Smooth muscle cell (in vitro differentiated cells): ENCODE data around the gene SNCAIP. TPM values are rescaled to one million over a fixed set of nuclear protein-coding genes. Genes with fewer than 3 reads are reported as not detected.

Experiments used
- DNase-seq: peaks from one replicate; lab custom pipeline; 2025; ENCODE audit not compliant: unreplicated experiment; lab: John Stamatoyannopoulos, UW
- H2AFZ ChIP-seq: fragments of 200-600 bp; sonication (generic); 2 replicates; pipeline ENCODE4 v1.6.0; 2016; ENCODE audit warnings: antibody characterized with exemption, low read depth, mild to moderate bottlenecking
- H3F3A ChIP-seq: fragments of 200-600 bp; sonication (generic); 2 replicates; pipeline ENCODE4 v1.6.0; 2017; ENCODE audit warnings: antibody characterized with exemption, low read depth
- H3K27ac ChIP-seq: fragments of 200-600 bp; sonication (generic); 2 replicates; pipeline ENCODE4 v1.5.1; 2016; ENCODE audit warnings: low read depth, mild to moderate bottlenecking
- H3K27me3 ChIP-seq: fragments of 200-600 bp; sonication (generic); 2 replicates; pipeline ENCODE4 v1.6.1; 2016; ENCODE audit warnings: low read depth, mild to moderate bottlenecking
- H3K36me3 ChIP-seq: fragments of 200-600 bp; sonication (generic); 2 replicates; pipeline ENCODE4 v1.5.1; 2016; ENCODE audit warnings: low read depth
- H3K4me1 ChIP-seq: fragments of 200-600 bp; sonication (generic); 2 replicates; pipeline ENCODE4 v1.5.1; 2016; ENCODE audit warnings: low read depth
- H3K4me2 ChIP-seq: fragments of 200-600 bp; sonication (generic); 2 replicates; pipeline ENCODE4 v1.6.0; 2016; ENCODE audit warnings: mild to moderate bottlenecking
- H3K4me3 ChIP-seq: fragments of 200-600 bp; sonication (generic); 2 replicates; pipeline ENCODE4 v1.5.1; 2016; ENCODE audit warnings: mild to moderate bottlenecking
- H3K79me2 ChIP-seq: fragments of 200-600 bp; sonication (generic); 2 replicates; pipeline ENCODE4 v1.6.0; 2016; ENCODE audit warnings: low read depth, mild to moderate bottlenecking
- H3K9ac ChIP-seq: fragments of 200-600 bp; sonication (generic); 2 replicates; pipeline ENCODE4 v1.6.0; 2016; ENCODE audit warnings: low read depth
- H3K9me3 ChIP-seq: fragments of 200-600 bp; sonication (generic); replicated peaks from 2 replicates; pipeline ENCODE4 v1.5.1; 2016; ENCODE audit warnings: low read depth
- H4K20me1 ChIP-seq: fragments of 200-600 bp; sonication (generic); 2 replicates; pipeline ENCODE4 v1.6.0; 2016; ENCODE audit warnings: low read depth
- WGBS: methylation state at CpG from one replicate; pipeline ENCODE4 v1.1.7; 2016; ENCODE audit warnings: low lambda C conversion rate; 5-methylcytosine and 5-hydroxymethylcytosine counted together
- polyA plus RNA-seq: library from polyadenylated mRNA; unstranded; fragments of >200 nt; fragmentation: Nextera tagmentation; extraction: Ambion mirVana; gene quantifications from 2 replicates; pipeline ENCODE4 v1.2.1, GENCODE V29; 2016
- total RNA-seq: library from RNA; depleted of rRNA; stranded (reverse); fragments of >200 nt; gene quantifications from 2 replicates; pipeline ENCODE4 v1.2.3, GENCODE V29; 2014
- TF ChIP-seq, protein P1 (sequence below): fragments of 200-600 bp; sonication (generic); IDR thresholded peaks from 2 replicates; pipeline ENCODE4 v1.5.1; 2017; ENCODE audit warnings: borderline replicate concordance, mild to moderate bottlenecking, antibody characterized with exemption; ENCODE audit not compliant: insufficient read depth, poor library complexity, severe bottlenecking

The SNCAIP gene
- total and polyA plus RNA-seq, 2 experiments from 2014 or later: 7.2 to 8.0 TPM

DNA sequence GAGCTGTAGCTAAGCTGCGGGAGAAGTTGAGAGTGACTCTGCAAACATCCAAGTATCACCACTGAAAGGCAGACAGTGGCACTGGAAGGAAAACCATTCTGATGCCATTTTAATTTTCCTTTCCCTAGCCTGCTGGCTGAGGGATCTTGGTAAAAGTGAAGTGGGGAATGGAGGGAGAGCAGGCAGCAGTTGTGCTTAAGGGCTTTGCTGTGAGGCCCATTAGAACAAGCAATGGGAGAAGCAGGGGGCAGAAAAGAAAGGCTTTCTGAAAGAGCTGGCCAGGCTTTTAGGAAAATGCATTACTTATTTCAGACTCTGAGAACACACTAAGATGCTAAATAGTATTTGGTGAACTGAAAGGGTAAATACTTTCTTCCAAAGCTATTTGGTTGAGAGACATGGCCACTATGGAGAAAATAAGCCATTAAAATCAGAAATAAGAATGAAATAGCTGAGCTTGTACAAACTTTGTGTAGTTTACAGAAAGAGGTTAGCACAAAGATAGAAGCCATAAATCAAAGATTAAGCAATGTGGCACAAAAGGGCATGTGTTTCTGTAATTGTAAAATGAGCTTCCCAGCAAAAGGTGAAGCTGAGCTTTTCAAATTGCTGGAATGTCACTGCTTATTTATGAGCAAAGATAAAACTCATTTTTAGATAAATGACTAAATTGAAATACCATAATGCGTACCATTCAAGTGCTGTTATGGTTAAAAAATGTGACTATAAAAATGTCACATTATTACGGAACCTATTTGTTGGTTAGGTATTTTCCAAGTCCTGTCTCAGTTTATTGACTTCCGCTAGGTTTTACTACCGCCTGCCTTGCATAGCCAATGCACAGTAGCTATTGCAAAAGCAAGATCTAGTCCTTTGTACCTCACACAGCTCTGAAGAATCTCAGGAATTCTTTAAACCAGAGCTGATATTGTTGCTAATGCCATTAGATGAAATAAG, 20.8 kb downstream of the SNCAIP start:
- TF ChIP-seq, protein P1, sequence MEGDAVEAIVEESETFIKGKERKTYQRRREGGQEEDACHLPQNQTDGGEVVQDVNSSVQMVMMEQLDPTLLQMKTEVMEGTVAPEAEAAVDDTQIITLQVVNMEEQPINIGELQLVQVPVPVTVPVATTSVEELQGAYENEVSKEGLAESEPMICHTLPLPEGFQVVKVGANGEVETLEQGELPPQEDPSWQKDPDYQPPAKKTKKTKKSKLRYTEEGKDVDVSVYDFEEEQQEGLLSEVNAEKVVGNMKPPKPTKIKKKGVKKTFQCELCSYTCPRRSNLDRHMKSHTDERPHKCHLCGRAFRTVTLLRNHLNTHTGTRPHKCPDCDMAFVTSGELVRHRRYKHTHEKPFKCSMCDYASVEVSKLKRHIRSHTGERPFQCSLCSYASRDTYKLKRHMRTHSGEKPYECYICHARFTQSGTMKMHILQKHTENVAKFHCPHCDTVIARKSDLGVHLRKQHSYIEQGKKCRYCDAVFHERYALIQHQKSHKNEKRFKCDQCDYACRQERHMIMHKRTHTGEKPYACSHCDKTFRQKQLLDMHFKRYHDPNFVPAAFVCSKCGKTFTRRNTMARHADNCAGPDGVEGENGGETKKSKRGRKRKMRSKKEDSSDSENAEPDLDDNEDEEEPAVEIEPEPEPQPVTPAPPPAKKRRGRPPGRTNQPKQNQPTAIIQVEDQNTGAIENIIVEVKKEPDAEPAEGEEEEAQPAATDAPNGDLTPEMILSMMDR: no peak
- peaks cover 8% of the 10 kb centered on the region for H3K79me2 ChIP-seq
- no peak overlapping the region for H3K27ac ChIP-seq
- H3K27me3 ChIP-seq: no peaks in the 10 kb centered on the region
- no peak overlapping the region for H2AFZ ChIP-seq
- H3F3A ChIP-seq: no peaks in the 10 kb centered on the region
- peaks cover 13% of the 10 kb centered on the region for H3K4me1 ChIP-seq
- 67% methylated on average over 5 of the region's 5 CpGs for WGBS
- no peaks in the 10 kb centered on the region for H3K9me3 ChIP-seq
- peak overlapping the region; percentile 46 for H3K4me2 ChIP-seq
- H4K20me1 ChIP-seq: no peaks in the 10 kb centered on the region
- H3K36me3 ChIP-seq: no peaks in the 10 kb centered on the region
- H3K9ac ChIP-seq: no peak overlapping the region
- no peak overlapping the region for H3K4me3 ChIP-seq
- DNase-seq: no peak

DNA sequence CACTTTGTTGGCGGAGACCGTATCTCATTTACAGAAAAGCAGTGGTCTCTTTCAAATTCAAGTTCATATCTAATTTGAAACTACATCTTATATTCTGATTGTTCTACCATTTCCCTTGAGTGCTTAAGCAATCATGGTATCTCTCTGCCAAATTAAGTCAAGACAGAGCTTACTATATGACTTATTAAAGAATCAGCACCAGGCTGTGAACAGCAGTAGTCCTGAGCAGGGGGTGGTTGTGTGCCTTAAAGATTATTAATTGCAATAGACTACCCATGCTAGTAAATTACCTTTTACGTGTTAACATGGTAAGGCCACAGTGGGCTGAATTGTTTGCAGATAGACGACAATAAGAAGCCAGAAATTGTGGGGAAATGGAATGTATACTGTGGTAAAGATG, 21.5 kb downstream of the SNCAIP start:
- 82% methylated on average over 4 of the region's 4 CpGs for WGBS
- H3F3A ChIP-seq: no peaks in the 10 kb centered on the region
- TF ChIP-seq, protein P1: no peak
- H3K27ac ChIP-seq: no peak overlapping the region
- no peaks in the 10 kb centered on the region for H3K9me3 ChIP-seq
- H3K79me2 ChIP-seq: peaks cover 8% of the 10 kb centered on the region
- H2AFZ ChIP-seq: no peak overlapping the region
- no peak for DNase-seq
- no peaks in the 10 kb centered on the region for H4K20me1 ChIP-seq
- no peak overlapping the region for H3K4me3 ChIP-seq
- no peak overlapping the region for H3K9ac ChIP-seq
- H3K4me2 ChIP-seq: no peak overlapping the region
- no peaks in the 10 kb centered on the region for H3K27me3 ChIP-seq
- peaks cover 13% of the 10 kb centered on the region for H3K4me1 ChIP-seq
- no peaks in the 10 kb centered on the region for H3K36me3 ChIP-seq

- no peak for DNase-seq
- Histone ChIP-seq H3K36me3 (no peaks in the 10 kb centered on the region), H2AFZ (no peak overlapping the region), H3K4me3 (no peak overlapping the region), H3K9me3 (no peaks in the 10 kb centered on the region), H3K79me2 (no peaks in the 10 kb centered on the region), H3K27ac (no peak overlapping the region), H3K27me3 (no peaks in the 10 kb centered on the region), H3F3A (no peaks in the 10 kb centered on the region), H3K9ac (no peak overlapping the region), H3K4me2 (no peak overlapping the region), H4K20me1 (no peaks in the 10 kb centered on the region), H3K4me1 (no peaks in the 10 kb centered on the region)
- TF ChIP-seq, protein P1: no peak
- WGBS: 94% methylated on average over 5 of the region's 5 CpGs
Measured at GRCh38 chr5:122339591-122339990, 27.6 kb downstream of the SNCAIP start.
